K562 (cell line): ENCODE data around the gene GRIK1. TPM values are rescaled to one million over a fixed set of nuclear protein-coding genes. Genes with fewer than 3 reads are reported as not detected.
A peak's percentile ranks its signal among the peaks of the same experiment; 100 is the strongest.

Experiments
- ELF4 ChIP-seq: fragments of 450-650 bp; formaldehyde crosslinking; IDR thresholded peaks from 2 replicates; pipeline ENCODE4 v1.4.0; 2022; ENCODE audit warnings: missing genetic modification characterization
- EZH2 ChIP-seq: IDR thresholded peaks from 2 replicates; pipeline ENCODE4 v1.6.1; 2012; ENCODE audit warnings: low read depth, mild to moderate bottlenecking, inconsistent platforms, low read length, borderline replicate concordance
- FOXK1 ChIP-seq: sonication (generic); formaldehyde crosslinking; IDR thresholded peaks from 2 replicates; pipeline ENCODE4 v1.8.0; 2022; ENCODE audit warnings: missing genetic modification reagents, mild to moderate bottlenecking, borderline replicate concordance
- KDM5B ChIP-seq: fragments of 200-600 bp; sonication (generic); IDR thresholded peaks from 2 replicates; pipeline ENCODE4 v1.6.1; 2012; ENCODE audit warnings: low read depth, mild to moderate bottlenecking, moderate library complexity, low read length, control low read depth, inconsistent platforms; ENCODE audit not compliant: insufficient replicate concordance
- KLF1 ChIP-seq: fragments of 450-650 bp; IDR thresholded peaks from 2 replicates; pipeline ENCODE4 v1.6.1; 2016; ENCODE audit warnings: missing genetic modification characterization, missing compliant biosample characterization
- MAFG ChIP-seq: fragments of 450-650 bp; conservative IDR thresholded peaks from 2 replicates; pipeline ENCODE4 v1.6.1; 2016; ENCODE audit warnings: missing genetic modification characterization, missing compliant biosample characterization
- MEIS2 ChIP-seq: fragments of 450-650 bp; IDR thresholded peaks from 2 replicates; pipeline ENCODE4 v1.6.1; 2014; ENCODE audit warnings: mild to moderate bottlenecking; ENCODE audit not compliant: partially characterized antibody
- PHF20 ChIP-seq: fragments of 450-650 bp; IDR thresholded peaks from 2 replicates; pipeline ENCODE4 v1.6.1; 2018; ENCODE audit not compliant: partially characterized antibody
- PYGO2 ChIP-seq: fragments of 450-650 bp; IDR thresholded peaks from 2 replicates; pipeline ENCODE4 v1.6.1; 2016; ENCODE audit warnings: mild to moderate bottlenecking, missing genetic modification characterization, moderate library complexity, missing compliant biosample characterization
- RFX7 ChIP-seq: fragments of 250-450 bp; sonication (Bioruptor Pico); IDR thresholded peaks from 2 replicates; pipeline ENCODE4 v1.5.1; 2021; ENCODE audit warnings: mild to moderate bottlenecking
- RUNX1 ChIP-seq: sonication (generic); IDR thresholded peaks from 2 replicates; pipeline ENCODE4 v1.6.1; 2016; ENCODE audit warnings: antibody characterized with exemption, low read depth
- SIN3A ChIP-seq, 2 experiments: fragments of 150-350 bp in 1 of 2; IDR thresholded peaks; 2 replicates each; pipeline ENCODE4 v1.6.1; 2011 to 2016; ENCODE audit warnings: borderline replicate concordance in 2 of 2, low read depth in 2 of 2, low read length in 2 of 2, mild to moderate bottlenecking in 2 of 2, moderate library complexity in 2 of 2; ENCODE audit not compliant: control insufficient read depth in 1 of 2
- ZNF184 ChIP-seq: sonication (generic); formaldehyde crosslinking; IDR thresholded peaks from 2 replicates; pipeline ENCODE4 v1.5.0; 2020; ENCODE audit warnings: missing genetic modification reagents
- ZNF589 ChIP-seq: fragments of 200-800 bp; sonication (Bioruptor generic); IDR thresholded peaks from 2 replicates; pipeline ENCODE4 v1.6.1; 2016; ENCODE audit warnings: low read depth, missing genetic modification characterization, missing compliant biosample characterization
- ZNF780A ChIP-seq: fragments of 250-450 bp; sonication (Bioruptor Pico); IDR thresholded peaks from 2 replicates; pipeline ENCODE4 v1.5.0; 2021; ENCODE audit warnings: mild to moderate bottlenecking
- polyA plus RNA-seq, 8 experiments: library from polyadenylated mRNA; depleted of rRNA in 4 of 8; stranded (reverse) in 5 of 8; unstranded in 3 of 8; fragments of >200 nt; fragmentation: Nextera tagmentation in 2 of 8; fragmentation: Illumina TruSeq in 1 of 8; extraction: Ambion mirVana in 2 of 8; extraction: Trizol in 1 of 8; gene quantifications; 2 replicates each; pipeline versions ENCODE4 v1.2.1 to v1.2.3, GENCODE V29; 2011 to 2014; ENCODE audit warnings: inconsistent platforms in 1 of 8, missing spikeins in 1 of 8
- total RNA-seq, 7 experiments: library from RNA; depleted of rRNA in 6 of 7; stranded (reverse); fragments of >200 nt in 6 of 7; fragmentation: Illumina TruSeq in 2 of 7; extraction: Trizol in 2 of 7; gene quantifications; 2 replicates each; pipeline versions ENCODE4 v1.2.1 to v1.2.3, GENCODE V29; 2011 to 2021; ENCODE audit warnings: low replicate concordance in 1 of 7
- TF ChIP-seq, protein P1 (sequence below): fragments of 450-650 bp; formaldehyde crosslinking; IDR thresholded peaks from 2 replicates; pipeline ENCODE4 v1.4.0; 2020; ENCODE audit warnings: mild to moderate bottlenecking, moderate library complexity
- TF ChIP-seq, protein P2 (sequence below): sonication (generic); formaldehyde crosslinking; IDR thresholded peaks from 2 replicates; pipeline ENCODE4 v1.8.1; 2023; ENCODE audit warnings: mild to moderate bottlenecking, missing genetic modification reagents
- TF ChIP-seq, protein P3 (sequence below): sonication (generic); formaldehyde crosslinking; IDR thresholded peaks from 2 replicates; pipeline ENCODE4 v1.4.0; 2020; ENCODE audit warnings: mild to moderate bottlenecking, missing genetic modification reagents

GRIK1 gene
- total and polyA plus RNA-seq, 9 of the 15 experiments (the other 6 are each of a cell fraction or from before 2014, with no cell fraction given): 0.17 to 2.8 (median 0.53) TPM

DNA sequence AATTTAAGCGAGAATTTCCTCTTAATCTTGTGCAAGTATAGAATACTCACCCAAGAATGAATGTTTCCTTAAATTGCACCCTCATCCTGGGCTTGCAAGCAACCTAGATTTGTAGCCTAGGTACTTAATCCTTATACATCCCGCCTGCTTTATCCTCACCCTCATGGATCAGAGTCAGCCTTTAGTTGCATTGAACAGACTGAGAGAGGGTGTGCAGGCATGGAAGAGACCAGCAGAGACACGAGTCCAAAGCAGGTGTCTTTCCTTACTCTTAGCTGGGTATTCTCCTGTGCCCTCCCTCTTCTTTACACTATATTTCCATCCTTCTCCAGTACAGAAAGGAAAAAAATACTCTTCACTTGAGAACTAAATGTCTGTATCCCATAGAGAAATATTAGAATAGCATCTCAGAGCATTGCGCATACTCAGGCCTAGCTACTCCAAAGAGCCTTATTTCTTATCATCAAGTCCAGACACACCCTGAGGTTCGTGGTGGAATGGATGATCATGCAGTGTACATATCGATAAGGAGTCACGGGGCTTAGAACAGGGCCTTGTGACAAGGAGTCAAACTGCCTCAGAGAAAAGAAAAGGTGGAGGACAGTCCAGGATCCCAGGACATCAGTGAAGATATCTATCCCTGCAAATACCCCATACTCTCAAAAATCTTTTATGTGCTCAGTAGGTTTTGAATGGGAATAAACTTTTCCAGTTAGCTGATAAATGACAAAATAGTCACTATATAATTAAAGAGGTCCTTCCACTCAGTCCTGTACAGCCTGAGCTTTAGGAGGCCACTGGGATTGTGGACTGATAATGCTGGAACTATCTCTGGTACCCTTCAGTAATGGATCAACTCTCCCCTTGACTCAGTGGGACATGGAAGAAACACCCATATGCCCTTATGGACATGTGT lies 297.9 kb downstream of the GRIK1 start (continued):
- TF ChIP-seq, protein P1, sequence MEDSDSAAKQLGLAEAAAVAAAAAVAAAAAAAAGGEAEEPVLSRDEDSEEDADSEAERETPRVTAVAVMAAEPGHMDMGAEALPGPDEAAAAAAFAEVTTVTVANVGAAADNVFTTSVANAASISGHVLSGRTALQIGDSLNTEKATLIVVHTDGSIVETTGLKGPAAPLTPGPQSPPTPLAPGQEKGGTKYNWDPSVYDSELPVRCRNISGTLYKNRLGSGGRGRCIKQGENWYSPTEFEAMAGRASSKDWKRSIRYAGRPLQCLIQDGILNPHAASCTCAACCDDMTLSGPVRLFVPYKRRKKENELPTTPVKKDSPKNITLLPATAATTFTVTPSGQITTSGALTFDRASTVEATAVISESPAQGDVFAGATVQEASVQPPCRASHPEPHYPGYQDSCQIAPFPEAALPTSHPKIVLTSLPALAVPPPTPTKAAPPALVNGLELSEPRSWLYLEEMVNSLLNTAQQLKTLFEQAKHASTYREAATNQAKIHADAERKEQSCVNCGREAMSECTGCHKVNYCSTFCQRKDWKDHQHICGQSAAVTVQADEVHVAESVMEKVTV (CRISPR knock-in tag): no peak
- TF ChIP-seq ZNF780A (CRISPR knock-in tag) (no peak), RUNX1 (peak; percentile 79; the same call in 1 of the 2 replicates), SIN3A (IDR thresholded peaks at IDR 0.05; ENCODE audit: borderline replicate concordance in 2 of 2, control insufficient read depth in 1 of 2, low read depth in 2 of 2, low read length in 2 of 2) (no peak), MAFG (no peak; the same call in 1 of the 2 replicates), KLF1 (tag) (no peak), EZH2 (no peak), ZNF184 (CRISPR knock-in tag) (no peak), FOXK1 (CRISPR knock-in tag) (0 out of 2 replicates have a peak, but pooled peaks have one; percentile 21), PYGO2 (tag) (peak; percentile 60), ELF4 (CRISPR knock-in tag) (peak; percentile 22; the same call in 1 of the 2 replicates), RFX7 (CRISPR knock-in tag) (peak; percentile 8; the same call in 1 of the 2 replicates), MEIS2 (peak; percentile 82), ZNF589 (CRISPR knock-in tag) (peak; percentile 95), KDM5B (no peak), PHF20 (no peak)
- TF ChIP-seq, protein P2, sequence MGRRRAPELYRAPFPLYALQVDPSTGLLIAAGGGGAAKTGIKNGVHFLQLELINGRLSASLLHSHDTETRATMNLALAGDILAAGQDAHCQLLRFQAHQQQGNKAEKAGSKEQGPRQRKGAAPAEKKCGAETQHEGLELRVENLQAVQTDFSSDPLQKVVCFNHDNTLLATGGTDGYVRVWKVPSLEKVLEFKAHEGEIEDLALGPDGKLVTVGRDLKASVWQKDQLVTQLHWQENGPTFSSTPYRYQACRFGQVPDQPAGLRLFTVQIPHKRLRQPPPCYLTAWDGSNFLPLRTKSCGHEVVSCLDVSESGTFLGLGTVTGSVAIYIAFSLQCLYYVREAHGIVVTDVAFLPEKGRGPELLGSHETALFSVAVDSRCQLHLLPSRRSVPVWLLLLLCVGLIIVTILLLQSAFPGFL: no peak
- TF ChIP-seq, protein P3, sequence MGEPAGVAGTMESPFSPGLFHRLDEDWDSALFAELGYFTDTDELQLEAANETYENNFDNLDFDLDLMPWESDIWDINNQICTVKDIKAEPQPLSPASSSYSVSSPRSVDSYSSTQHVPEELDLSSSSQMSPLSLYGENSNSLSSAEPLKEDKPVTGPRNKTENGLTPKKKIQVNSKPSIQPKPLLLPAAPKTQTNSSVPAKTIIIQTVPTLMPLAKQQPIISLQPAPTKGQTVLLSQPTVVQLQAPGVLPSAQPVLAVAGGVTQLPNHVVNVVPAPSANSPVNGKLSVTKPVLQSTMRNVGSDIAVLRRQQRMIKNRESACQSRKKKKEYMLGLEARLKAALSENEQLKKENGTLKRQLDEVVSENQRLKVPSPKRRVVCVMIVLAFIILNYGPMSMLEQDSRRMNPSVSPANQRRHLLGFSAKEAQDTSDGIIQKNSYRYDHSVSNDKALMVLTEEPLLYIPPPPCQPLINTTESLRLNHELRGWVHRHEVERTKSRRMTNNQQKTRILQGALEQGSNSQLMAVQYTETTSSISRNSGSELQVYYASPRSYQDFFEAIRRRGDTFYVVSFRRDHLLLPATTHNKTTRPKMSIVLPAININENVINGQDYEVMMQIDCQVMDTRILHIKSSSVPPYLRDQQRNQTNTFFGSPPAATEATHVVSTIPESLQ (CRISPR knock-in tag): no peak
